SK-N-SH treated with all-trans-retinoic acid at 6 μM for 48 hours (cell line): ENCODE measurements around the gene EEF1AKMT4.

ENCODE experiments used
- BACH2 ChIP-seq: fragments of 250-450 bp; sonication (Bioruptor Pico); IDR thresholded peaks from 2 replicates; pipeline ENCODE4 v1.9.0; 2021; ENCODE audit warnings: mild to moderate bottlenecking, borderline replicate concordance
- CREB5 ChIP-seq: fragments of 250-450 bp; sonication (Bioruptor Pico); IDR thresholded peaks from 2 replicates; pipeline ENCODE4 v1.5.1; 2020; ENCODE audit warnings: low read depth, mild to moderate bottlenecking, moderate library complexity
- CSDC2 ChIP-seq: fragments of 250-450 bp; sonication (Bioruptor Pico); IDR thresholded peaks from 2 replicates; pipeline ENCODE4 v1.5.0; 2020; ENCODE audit warnings: mild to moderate bottlenecking, moderate library complexity
- ESRRG ChIP-seq: fragments of 250-450 bp; sonication (Bioruptor Pico); IDR thresholded peaks from 2 replicates; pipeline ENCODE4 v1.6.1; 2021; ENCODE audit warnings: mild to moderate bottlenecking
- ISL1 ChIP-seq: fragments of 250-450 bp; sonication (Bioruptor Pico); IDR thresholded peaks from 2 replicates; pipeline ENCODE4 v2.1.2; 2022; ENCODE audit warnings: mild to moderate bottlenecking, moderate library complexity
- POU6F1 ChIP-seq: fragments of 250-450 bp; sonication (Bioruptor Pico); IDR thresholded peaks from 2 replicates; pipeline ENCODE4 v1.8.0; 2021; ENCODE audit warnings: low read depth, mild to moderate bottlenecking, moderate library complexity, borderline replicate concordance
- PPARA ChIP-seq: fragments of 250-450 bp; sonication (Bioruptor Pico); IDR thresholded peaks from 2 replicates; pipeline ENCODE4 v1.5.0; 2020; ENCODE audit warnings: mild to moderate bottlenecking, borderline replicate concordance
- ZC3H10 ChIP-seq: fragments of 250-450 bp; sonication (Bioruptor Pico); IDR thresholded peaks from 2 replicates; pipeline ENCODE4 v1.5.1; 2021; ENCODE audit warnings: mild to moderate bottlenecking, moderate library complexity
- ZFP3 ChIP-seq: fragments of 250-450 bp; sonication (Bioruptor Pico); IDR thresholded peaks from 2 replicates; pipeline ENCODE4 v1.5.0; 2020; ENCODE audit warnings: mild to moderate bottlenecking, moderate library complexity
- ZNF565 ChIP-seq: fragments of 450-650 bp; formaldehyde crosslinking; conservative IDR thresholded peaks from 2 replicates; pipeline ENCODE4 v1.5.0; 2020; ENCODE audit warnings: low read depth, mild to moderate bottlenecking, moderate library complexity
- ZNF8 ChIP-seq: fragments of 450-650 bp; formaldehyde crosslinking; IDR thresholded peaks from 2 replicates; pipeline ENCODE4 v1.5.0; 2020; ENCODE audit warnings: mild to moderate bottlenecking, moderate library complexity
- TF ChIP-seq, protein P1 (sequence below): fragments of 250-450 bp; sonication (Bioruptor Pico); IDR thresholded peaks from 2 replicates; pipeline ENCODE4 v1.5.1; 2021; ENCODE audit warnings: mild to moderate bottlenecking, moderate library complexity
- TF ChIP-seq, protein P2 (sequence below): fragments of 250-450 bp; sonication (Bioruptor Pico); IDR thresholded peaks from 2 replicates; pipeline ENCODE4 v1.8.0; 2020; ENCODE audit warnings: mild to moderate bottlenecking, moderate library complexity, borderline replicate concordance

GRCh38 chr3:184234671-184235380, 14.6 kb upstream of the EEF1AKMT4 start:
- TF ChIP-seq ZC3H10 (CRISPR knock-in tag) = no peak
- TF ChIP-seq CSDC2 (CRISPR knock-in tag) = no peak
- no peak for TF ChIP-seq ZNF565 (CRISPR knock-in tag)
- no peak for TF ChIP-seq ZFP3 (CRISPR knock-in tag)
- TF ChIP-seq ZNF8 (CRISPR knock-in tag) = no peak
- no peak for TF ChIP-seq ESRRG (CRISPR knock-in tag)
- TF ChIP-seq CREB5 (CRISPR knock-in tag) = no peak
- TF ChIP-seq PPARA = no peak
- TF ChIP-seq, protein P1, sequence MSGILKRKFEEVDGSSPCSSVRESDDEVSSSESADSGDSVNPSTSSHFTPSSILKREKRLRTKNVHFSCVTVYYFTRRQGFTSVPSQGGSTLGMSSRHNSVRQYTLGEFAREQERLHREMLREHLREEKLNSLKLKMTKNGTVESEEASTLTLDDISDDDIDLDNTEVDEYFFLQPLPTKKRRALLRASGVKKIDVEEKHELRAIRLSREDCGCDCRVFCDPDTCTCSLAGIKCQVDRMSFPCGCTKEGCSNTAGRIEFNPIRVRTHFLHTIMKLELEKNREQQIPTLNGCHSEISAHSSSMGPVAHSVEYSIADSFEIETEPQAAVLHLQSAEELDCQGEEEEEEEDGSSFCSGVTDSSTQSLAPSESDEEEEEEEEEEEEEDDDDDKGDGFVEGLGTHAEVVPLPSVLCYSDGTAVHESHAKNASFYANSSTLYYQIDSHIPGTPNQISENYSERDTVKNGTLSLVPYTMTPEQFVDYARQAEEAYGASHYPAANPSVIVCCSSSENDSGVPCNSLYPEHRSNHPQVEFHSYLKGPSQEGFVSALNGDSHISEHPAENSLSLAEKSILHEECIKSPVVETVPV (CRISPR knock-in tag) = no peak
- no peak for TF ChIP-seq POU6F1 (CRISPR knock-in tag)
- no peak for TF ChIP-seq ISL1 (CRISPR knock-in tag)
- TF ChIP-seq, protein P2, sequence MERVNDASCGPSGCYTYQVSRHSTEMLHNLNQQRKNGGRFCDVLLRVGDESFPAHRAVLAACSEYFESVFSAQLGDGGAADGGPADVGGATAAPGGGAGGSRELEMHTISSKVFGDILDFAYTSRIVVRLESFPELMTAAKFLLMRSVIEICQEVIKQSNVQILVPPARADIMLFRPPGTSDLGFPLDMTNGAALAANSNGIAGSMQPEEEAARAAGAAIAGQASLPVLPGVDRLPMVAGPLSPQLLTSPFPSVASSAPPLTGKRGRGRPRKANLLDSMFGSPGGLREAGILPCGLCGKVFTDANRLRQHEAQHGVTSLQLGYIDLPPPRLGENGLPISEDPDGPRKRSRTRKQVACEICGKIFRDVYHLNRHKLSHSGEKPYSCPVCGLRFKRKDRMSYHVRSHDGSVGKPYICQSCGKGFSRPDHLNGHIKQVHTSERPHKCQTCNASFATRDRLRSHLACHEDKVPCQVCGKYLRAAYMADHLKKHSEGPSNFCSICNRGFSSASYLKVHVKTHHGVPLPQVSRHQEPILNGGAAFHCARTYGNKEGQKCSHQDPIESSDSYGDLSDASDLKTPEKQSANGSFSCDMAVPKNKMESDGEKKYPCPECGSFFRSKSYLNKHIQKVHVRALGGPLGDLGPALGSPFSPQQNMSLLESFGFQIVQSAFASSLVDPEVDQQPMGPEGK (CRISPR knock-in tag) = no peak
- no peak for TF ChIP-seq BACH2 (CRISPR knock-in tag)
